Osteoblast (primary cell): ENCODE results near the gene ADGRV1. TPM values are rescaled to one million over a fixed set of nuclear protein-coding genes. Genes with fewer than 3 reads are reported as not detected.
A peak's percentile ranks its signal among the peaks of the same experiment; 100 is the strongest.

Source experiments
- DNase-seq: peaks from one replicate; pipeline ENCODE4 v3.0.0; 2011; ENCODE audit warnings: low spot score, mixed read lengths; ENCODE audit not compliant: insufficient read length; ENCODE audit errors: missing footprints
- H2AFZ ChIP-seq: 2 replicates; pipeline ENCODE4 v1.6.0; 2011; ENCODE audit warnings: mild to moderate bottlenecking, low read length
- H3K27ac ChIP-seq: 2 replicates; pipeline ENCODE4 v1.5.1; 2011; ENCODE audit warnings: mild to moderate bottlenecking, low read depth, low read length, moderate library complexity
- H3K27me3 ChIP-seq: 2 replicates; pipeline ENCODE4 v1.6.0; 2012; ENCODE audit warnings: mild to moderate bottlenecking, control low read depth, inconsistent platforms, low read length, moderate library complexity; ENCODE audit not compliant: insufficient read depth
- H3K36me3 ChIP-seq: 2 replicates; pipeline ENCODE4 v1.5.1; 2011; ENCODE audit warnings: mild to moderate bottlenecking, low read length, control low read depth, moderate library complexity; ENCODE audit not compliant: insufficient read depth
- H3K4me1 ChIP-seq: 2 replicates; pipeline ENCODE4 v1.5.1; 2011; ENCODE audit warnings: mild to moderate bottlenecking, low read length, control low read depth, moderate library complexity; ENCODE audit not compliant: insufficient read depth
- H3K4me2 ChIP-seq: 2 replicates; pipeline ENCODE4 v1.6.0; 2011; ENCODE audit warnings: mild to moderate bottlenecking, low read length; ENCODE audit not compliant: insufficient read depth
- H3K4me3 ChIP-seq: fragments of 200-600 bp; sonication (generic); 3 replicates; pipeline ENCODE4 v1.5.1; 2012; ENCODE audit warnings: mild to moderate bottlenecking, low read length, inconsistent platforms; ENCODE audit not compliant: insufficient read depth
- H3K79me2 ChIP-seq: 2 replicates; pipeline ENCODE4 v1.6.0; 2012; ENCODE audit warnings: mild to moderate bottlenecking, low read length, control low read depth, inconsistent platforms; ENCODE audit not compliant: insufficient read depth
- H3K9me3 ChIP-seq: 2 replicates; pipeline ENCODE4 v1.5.1; 2011; ENCODE audit warnings: low read depth, low read length, control low read depth
- H4K20me1 ChIP-seq: 2 replicates; pipeline ENCODE4 v1.6.0; 2012; ENCODE audit warnings: mild to moderate bottlenecking, low read length, control low read depth; ENCODE audit not compliant: insufficient read depth
- total RNA-seq: library from RNA; depleted of rRNA; stranded (reverse); fragments of >200 nt; gene quantifications from 2 replicates; pipeline ENCODE4 v1.2.3, GENCODE V29; 2012
- TF ChIP-seq, protein P1 (sequence below): IDR thresholded peaks from 2 replicates; pipeline ENCODE4 v1.5.1; 2011; ENCODE audit warnings: mild to moderate bottlenecking, low read depth, low read length, moderate library complexity; ENCODE audit errors: extremely low read depth

Gene ADGRV1
- total RNA-seq, 1 donor = under 0.01 TPM

DNA sequence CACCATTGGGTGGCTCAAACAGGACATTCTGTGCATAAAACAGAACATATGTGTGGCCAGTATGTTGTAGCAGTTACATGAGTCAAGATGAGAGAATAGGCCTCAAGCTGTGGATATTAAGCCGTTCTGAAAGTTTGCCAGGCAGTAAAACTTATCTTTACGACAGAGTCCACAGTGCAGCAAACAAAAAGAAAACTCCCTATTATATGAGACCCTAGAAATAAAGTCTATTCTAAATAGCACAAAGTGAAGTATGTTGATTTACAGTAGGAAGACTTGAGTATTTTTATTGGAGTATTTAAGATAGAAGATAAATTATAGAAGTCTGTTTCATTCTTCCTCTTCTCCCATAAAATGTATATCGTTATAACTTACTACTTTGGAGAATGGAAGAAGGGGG is 271.5 kb downstream of the ADGRV1 start:
- TF ChIP-seq, protein P1, sequence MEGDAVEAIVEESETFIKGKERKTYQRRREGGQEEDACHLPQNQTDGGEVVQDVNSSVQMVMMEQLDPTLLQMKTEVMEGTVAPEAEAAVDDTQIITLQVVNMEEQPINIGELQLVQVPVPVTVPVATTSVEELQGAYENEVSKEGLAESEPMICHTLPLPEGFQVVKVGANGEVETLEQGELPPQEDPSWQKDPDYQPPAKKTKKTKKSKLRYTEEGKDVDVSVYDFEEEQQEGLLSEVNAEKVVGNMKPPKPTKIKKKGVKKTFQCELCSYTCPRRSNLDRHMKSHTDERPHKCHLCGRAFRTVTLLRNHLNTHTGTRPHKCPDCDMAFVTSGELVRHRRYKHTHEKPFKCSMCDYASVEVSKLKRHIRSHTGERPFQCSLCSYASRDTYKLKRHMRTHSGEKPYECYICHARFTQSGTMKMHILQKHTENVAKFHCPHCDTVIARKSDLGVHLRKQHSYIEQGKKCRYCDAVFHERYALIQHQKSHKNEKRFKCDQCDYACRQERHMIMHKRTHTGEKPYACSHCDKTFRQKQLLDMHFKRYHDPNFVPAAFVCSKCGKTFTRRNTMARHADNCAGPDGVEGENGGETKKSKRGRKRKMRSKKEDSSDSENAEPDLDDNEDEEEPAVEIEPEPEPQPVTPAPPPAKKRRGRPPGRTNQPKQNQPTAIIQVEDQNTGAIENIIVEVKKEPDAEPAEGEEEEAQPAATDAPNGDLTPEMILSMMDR = no peak
- Histone ChIP-seq H3K4me2 (no peak overlapping the region), H3K4me3 (no peak overlapping the region), H3K4me1 (no peaks in the 10 kb centered on the region), H3K79me2 (no peaks in the 10 kb centered on the region), H3K27me3 (no peaks in the 10 kb centered on the region), H4K20me1 (no peaks in the 10 kb centered on the region), H3K27ac (no peak overlapping the region), H3K36me3 (no peaks in the 10 kb centered on the region), H2AFZ (no peak overlapping the region), H3K9me3 (no peaks in the 10 kb centered on the region)
- DNase-seq = no peak

DNA sequence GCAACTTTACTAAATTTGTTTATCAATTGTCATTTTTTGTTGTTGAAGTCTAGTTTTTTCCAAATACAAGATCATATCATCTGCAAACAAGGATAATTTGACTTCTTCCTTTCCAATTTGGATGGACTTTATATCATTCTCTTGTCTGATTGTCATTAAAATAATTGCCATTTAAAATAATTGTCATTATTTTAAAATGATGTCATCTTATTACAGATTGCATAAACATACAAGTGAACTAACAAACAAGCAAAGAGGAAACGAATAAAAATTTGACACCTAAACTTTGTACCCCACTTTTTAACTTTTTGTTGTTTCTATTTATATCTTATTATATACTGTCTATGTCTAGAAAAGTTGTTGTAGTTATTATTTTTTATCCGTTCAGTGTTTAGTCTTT is 275.2 kb downstream of the ADGRV1 start:
- no peaks in the 10 kb centered on the region for H3K79me2 ChIP-seq

DNA sequence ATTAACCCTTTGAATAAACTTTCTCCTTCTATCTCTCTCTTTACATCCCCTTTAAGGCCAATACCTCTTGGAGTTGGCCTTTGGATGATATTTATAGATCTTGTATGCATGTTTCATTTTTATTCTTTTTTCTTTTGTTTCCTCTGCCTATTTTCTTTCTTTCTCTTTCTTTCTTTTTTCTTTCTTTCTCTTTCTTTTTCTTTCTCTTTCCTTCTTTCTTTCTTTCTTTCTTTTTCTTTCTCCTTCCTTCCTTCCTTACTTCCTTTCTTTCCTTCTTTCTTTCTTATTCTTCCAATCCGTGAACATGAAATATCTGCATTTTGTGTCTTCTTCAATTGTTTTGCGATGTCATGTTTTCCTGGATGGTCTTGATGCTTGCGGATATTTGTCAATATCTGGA is 276.1 kb downstream of the ADGRV1 start:
- Histone ChIP-seq H2AFZ (no peak overlapping the region), H3K9me3 (no peaks in the 10 kb centered on the region), H3K4me2 (no peak overlapping the region), H3K4me3 (no peak overlapping the region), H3K27me3 (no peaks in the 10 kb centered on the region), H3K79me2 (no peaks in the 10 kb centered on the region), H3K27ac (no peak overlapping the region), H3K4me1 (no peaks in the 10 kb centered on the region), H3K36me3 (no peaks in the 10 kb centered on the region), H4K20me1 (no peaks in the 10 kb centered on the region)
- TF ChIP-seq, protein P1 = no peak
- no peak for DNase-seq

More for the DNA sequence above, 275.2 kb downstream of the ADGRV1 start:
- H4K20me1 ChIP-seq = no peaks in the 10 kb centered on the region
- H3K27ac ChIP-seq = no peak overlapping the region
- no peaks in the 10 kb centered on the region for H3K27me3 ChIP-seq
- DNase-seq = no peak
- no peaks in the 10 kb centered on the region for H3K9me3 ChIP-seq
- H3K36me3 ChIP-seq = no peaks in the 10 kb centered on the region
- H3K4me1 ChIP-seq = no peaks in the 10 kb centered on the region
- TF ChIP-seq, protein P1 = no peak
- no peak overlapping the region for H3K4me3 ChIP-seq
- no peak overlapping the region for H2AFZ ChIP-seq
- H3K4me2 ChIP-seq = no peak overlapping the region

DNA sequence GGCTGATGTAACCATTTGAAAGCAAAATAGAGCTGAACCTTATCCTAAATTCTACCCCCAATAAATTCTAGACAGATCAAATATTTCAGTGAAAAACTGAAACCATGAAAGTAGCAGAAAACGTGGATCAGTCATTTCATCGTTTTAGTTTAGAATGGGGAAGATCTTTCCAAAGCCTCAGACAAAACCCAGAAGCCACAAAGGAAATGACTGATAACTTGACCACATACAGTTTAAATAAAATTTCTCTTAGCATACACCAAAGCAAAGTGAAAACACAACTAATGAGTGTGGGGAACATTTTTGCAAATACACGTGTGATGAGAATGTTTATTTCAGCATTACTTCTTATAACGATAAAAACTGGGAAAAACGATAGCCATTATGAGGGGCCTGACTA is 284.8 kb downstream of the ADGRV1 start:
- TF ChIP-seq, protein P1 = no peak
- Histone ChIP-seq H3K9me3 (no peaks in the 10 kb centered on the region), H3K4me3 (no peak overlapping the region), H3K79me2 (no peaks in the 10 kb centered on the region), H2AFZ (no peak overlapping the region), H3K4me2 (peak overlapping the region; percentile 16), H3K4me1 (no peaks in the 10 kb centered on the region), H3K27me3 (no peaks in the 10 kb centered on the region), H3K36me3 (no peaks in the 10 kb centered on the region), H3K27ac (no peak overlapping the region), H4K20me1 (no peaks in the 10 kb centered on the region)
- no peak for DNase-seq
